HG03520 (cell line): ENCODE data around the gene ABCF3.

Experiments
- ATAC-seq: cut with Tn5 transposase; IDR thresholded peaks from one replicate; pipeline ENCODE4 v1.9.1; 2021; ENCODE audit warnings: mild to moderate bottlenecking, moderate library complexity; ENCODE audit not compliant: unreplicated experiment

ABCF3 gene

DNA sequence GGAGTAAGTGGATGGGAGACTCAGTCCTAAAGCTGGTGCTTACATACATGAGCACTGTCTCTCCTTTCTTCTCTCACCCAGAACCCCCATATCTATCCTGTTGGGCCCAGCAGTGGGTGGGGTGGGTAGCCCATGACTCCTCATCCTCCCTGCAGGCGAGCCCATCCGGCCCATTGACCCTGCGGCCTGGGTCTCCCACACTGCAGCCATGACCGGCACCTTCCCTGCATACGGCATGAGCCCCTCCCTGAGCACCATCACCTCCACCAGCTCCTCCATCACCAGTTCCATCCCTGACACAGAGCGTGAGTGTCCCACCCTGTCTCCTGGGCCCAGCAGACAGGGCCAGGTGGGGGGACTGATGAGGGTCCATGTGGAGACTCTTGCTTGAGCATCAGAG, 19.3 kb upstream of the ABCF3 start:
- no peak for ATAC-seq

DNA sequence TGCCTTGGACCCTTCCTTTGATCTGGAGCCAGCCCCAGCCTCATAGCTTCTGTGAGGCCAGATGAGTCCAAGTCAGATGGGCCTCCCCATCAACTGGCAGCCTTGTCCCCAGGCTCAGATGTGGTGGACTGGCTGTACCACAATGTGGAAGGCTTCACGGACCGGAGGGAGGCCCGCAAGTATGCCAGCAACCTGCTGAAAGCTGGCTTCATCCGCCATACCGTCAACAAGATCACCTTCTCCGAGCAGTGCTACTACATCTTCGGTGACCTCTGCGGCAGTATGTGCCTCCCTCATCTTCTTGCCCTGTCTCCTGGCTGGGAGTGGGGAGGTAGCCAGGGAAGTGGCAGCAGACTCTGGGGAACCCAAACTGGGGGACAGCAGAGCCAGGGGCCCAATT, 18.2 kb upstream of the ABCF3 start:
- ATAC-seq: no peak

DNA sequence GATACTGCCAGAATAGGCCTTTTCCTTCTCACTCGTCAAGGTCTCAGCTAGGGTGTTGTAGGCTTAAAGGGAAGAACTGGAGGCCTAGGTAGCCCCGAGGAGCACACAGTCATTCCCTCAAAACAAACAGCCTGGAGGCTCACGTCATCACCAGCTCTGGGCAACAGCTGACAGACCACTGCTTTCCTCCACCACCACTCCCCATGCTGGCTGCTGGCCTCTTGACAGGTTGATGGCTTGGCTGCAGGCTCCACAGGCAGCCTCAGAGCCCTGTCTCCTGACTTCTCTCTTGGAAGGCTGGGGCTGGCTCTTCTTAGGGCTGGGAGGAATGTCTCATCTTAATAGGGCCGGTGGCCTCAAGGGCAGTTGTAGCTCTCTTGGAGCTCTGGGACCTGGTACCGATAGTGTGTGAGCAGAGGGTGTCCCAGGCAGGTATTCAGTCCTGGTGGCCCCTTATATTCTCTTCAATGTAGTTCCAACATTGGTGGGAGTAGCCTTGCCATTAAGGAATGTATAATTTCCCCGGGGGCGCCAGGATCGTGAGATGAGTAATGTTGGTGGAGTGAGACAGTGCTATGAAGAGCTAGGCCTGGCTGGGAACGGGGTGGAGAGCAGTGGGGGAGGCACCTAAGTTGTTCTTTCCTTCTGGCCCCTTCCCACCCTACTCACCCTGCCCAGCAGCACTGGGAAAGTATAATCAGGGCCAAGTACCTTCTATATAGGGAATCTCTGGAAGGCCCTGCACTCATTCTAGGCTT, 17.5 kb upstream of the ABCF3 start:
- ATAC-seq: no peak

DNA sequence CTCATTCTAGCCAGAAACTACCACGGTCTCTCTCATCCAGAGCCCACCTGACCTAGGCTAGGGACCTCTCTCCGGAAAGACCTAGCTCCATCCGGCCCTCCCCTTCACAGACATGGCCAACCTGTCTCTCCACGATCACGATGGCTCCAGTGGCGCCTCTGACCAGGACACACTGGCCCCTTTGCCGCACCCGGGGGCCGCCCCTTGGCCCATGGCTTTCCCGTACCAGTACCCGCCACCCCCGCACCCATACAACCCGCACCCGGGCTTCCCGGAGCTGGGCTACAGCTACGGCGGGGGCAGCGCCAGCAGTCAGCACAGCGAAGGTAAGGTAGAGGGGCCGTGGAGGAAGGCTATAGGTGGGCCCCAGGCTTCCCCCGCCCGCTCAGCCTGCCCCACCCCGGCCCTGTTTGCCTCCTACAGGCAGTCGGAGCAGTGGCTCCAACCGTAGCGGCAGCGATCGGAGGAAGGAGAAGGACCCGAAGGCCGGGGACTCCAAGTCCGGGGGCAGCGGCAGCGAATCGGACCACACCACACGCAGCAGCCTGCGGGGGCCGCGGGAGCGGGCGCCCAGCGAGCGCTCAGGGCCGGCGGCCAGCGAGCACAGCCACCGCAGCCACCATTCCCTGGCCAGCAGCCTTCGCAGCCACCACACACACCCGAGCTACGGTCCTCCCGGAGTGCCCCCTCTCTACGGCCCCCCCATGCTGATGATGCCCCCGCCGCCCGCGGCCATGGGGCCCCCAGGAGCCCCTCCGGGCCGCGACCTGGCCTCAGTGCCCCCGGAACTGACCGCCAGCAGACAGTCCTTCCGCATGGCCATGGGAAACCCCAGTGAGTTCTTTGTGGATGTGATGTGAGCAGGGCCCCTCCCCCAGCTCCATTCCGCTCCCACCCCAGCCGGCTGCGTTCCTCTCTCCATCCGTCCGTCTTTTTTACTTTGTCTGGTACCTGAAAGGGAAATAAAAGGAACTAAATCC, 15.8 kb upstream of the ABCF3 start:
- no peak for ATAC-seq

DNA sequence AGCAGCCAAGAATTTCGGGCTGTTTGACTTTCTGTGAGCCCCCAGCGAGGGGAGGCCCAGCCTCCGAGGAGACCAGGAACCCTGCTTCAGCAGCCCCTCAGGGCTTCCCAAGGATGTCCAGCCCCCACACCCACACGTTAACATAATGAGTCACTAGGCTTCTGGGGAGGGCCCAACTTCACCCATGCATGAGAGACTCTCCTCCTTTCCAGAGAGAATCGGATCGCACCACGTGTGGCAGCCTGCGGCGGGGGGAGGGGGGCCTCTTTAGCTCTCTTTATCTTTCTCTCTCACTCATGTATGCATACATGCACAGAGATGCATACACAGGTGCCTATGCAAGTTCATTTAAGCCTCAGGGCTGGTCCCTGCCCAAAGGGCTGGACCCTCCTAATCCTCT, 14.4 kb upstream of the ABCF3 start:
- no peak for ATAC-seq

DNA sequence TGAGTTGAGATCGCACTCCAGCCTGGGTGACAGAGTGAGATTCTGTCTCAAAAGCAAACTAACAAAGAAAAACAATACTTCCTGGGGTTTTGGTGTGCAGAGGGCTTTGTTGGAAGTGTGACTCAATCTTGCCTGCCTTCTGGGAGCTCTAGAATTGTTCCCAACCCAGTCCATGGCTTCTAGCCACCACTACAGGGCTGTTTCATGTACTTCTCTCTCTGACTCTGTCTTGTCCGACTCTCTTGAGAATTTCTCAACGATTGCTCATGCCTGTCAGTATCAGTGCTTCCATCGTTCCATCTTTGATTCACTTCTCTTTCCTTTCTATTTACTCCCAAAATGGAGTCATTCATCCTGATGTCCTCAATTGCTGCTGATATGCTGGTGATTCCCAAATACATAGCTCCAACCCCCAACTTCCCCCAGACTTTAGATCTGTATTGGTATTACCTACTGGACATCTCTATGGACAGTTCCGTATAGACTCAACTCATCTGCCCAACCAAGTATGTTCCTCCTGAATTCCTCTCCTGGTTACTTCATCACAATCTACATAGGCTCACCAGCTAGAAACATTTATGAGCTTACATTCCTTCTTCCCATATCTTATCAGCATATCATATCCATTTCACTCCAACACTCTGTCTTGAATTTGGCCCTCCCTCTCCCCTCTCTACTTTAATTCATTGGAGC, 13.2 kb upstream of the ABCF3 start:
- no peak for ATAC-seq

DNA sequence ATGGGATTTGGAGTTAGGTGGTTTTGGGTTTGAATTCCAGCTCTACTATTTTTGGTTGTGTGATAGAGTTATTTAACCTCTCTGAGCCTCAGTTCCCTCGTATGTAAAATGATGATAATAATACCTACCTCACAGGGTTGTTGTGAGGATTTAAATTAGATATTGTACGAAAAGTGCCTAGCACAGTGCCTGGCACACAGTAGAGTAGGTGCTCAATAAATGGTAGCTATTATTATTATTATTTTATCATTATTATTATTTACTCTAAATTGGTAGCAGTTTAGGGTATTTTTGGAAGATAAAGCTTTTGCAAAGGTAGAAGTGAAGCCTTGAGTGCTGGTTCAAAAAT, 12.7 kb upstream of the ABCF3 start:
- no peak for ATAC-seq

DNA sequence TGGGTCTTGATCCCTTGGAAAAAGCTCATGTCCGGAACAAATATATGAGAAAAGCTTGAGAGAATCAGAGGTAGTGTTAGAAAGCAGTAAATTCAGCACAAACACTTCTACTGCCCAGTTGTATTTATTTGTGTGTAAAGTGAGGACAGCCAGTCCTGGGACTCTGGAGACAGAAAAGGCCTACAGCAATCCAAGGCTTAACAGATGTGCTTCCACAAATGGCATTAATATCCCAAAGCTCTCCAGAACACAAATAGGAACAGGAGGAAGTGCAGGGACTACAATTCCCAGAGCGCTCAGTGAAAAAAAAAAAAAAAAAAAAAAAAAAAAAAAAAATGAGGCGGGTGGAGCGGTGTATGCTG, 11.7 kb upstream of the ABCF3 start:
- no peak for ATAC-seq

DNA sequence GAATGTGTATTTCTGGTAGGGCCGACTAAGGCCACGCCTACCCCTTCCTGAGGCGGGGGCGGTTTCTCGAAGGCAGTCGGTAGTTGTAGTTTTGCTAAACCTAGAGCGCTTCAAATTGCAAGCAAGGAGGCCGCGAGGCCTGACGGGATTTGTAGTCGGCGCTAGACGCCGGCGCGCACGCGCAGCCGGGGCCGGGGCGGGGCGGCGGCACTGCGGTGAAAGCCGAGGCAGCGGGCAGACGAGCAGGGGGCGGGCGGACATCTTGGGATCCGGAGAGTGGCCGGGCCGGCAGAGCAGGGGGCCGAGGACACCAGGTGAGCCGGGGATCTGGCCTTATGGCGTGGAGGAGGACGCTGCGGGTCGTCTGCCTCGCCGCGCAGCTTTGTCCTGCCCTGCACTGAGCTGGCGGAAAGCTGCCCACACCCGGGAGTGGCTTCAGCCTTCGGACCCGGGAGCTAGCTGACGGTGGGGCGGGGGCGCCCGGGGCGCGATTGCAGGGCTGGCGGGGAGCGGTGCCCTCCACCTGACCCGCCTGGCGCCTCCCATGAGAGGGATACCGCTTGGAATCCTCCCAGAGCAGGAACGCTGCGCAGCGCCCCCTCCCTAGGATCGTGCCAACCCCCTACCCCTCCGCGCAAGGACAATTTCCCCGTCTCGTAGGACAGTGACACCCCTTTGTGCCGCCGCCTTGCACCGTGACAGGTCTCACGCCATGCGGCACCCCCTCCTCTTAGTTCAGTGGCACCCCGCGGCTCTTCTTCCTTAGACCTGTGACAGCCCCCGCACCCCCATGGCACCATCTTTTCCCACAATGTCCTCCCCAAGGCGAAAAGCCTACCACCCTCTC, 11.1 kb upstream of the ABCF3 start, which contains the start of gene AP2M1:
Gene AP2M1 (plus strand): TSS at position 210 of the 847 bp plus-strand sequence. CDS start 2,139 bp downstream, outside the sequence.
- ATAC-seq: peak; percentile 94

DNA sequence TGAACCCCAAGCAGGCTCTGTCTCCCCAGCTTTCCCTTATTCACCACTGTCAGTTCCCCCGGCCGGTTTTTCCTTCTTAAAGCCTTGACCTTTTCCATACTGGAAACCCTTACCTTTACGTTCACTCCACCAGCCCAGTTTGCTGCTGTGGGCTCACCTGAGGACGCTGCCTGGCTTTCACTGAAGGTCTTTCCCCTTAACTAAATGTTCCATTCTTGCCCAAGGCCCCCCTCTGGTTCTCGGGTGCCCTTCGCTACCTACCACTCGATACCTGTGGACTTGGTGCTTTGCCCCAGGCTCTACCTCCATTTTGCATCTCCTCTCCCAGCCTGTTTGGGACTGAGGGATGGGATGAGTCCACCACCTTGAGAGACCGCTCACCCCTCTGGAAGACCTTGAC, 10.5 kb upstream of the ABCF3 start:
- ATAC-seq: no peak

DNA sequence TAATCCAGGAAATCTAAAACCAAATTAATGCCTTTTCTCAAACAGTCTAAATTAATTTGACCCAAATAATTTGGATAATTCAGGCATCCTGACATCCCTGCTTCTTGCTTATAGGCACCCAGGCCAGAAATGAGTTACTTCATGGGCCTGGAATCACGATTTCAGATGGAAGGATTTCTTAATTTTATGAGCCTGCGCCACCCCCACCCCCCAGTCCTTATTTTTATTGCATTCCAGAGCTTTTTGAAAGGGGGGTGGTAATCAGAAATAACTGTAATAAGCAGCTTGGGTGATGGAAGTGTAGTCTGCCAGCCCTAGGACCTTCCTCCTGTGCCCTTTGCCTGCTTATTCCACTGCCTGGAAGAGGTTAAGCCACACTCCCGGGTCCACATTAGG, 10.0 kb upstream of the ABCF3 start:
- ATAC-seq: no peak

DNA sequence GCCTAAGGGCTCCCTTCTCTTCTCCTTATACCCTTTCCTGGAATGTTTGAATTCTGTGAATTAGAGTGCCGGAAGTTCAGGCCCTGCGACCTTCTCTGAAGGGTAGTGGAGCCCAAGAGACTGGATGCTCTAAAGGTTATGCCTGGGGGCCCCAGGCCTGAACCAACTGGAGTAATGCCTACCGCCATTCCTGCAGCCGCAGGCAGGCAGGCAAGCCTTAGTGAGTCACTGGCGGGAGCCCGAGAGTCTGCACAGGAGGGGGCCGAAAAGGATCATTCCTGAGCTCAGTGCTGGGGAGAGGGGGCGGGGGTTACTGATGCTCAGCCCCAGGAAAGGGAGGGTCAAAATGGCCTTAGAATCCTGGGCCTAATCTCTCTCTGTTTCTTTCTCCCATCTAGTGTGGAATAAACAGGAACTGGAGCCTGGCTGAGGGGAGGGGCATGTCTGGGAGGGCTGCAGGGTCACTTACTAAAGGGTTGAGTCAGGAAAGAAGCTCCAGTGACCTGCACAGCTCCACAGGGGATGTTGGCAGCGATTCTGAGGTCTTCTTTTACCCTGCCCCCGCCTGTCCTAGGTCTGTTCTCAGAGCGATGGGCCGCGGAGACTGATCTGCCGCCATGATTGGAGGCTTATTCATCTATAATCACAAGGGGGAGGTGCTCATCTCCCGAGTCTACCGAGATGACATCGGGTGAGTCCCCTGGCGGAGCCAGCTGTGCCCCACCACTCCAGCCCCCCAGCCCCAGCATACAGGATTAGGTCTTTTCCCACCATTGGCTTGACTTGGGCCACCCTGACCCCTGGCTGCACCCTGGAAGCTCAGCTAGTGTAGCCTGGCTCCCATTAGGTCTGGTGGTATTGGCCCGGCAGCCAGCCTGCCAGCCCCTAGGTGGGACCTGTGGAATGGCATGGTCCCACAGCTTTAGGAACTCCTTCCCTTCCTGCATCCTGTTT, 9.3 kb upstream of the ABCF3 start:
- ATAC-seq: no peak

DNA sequence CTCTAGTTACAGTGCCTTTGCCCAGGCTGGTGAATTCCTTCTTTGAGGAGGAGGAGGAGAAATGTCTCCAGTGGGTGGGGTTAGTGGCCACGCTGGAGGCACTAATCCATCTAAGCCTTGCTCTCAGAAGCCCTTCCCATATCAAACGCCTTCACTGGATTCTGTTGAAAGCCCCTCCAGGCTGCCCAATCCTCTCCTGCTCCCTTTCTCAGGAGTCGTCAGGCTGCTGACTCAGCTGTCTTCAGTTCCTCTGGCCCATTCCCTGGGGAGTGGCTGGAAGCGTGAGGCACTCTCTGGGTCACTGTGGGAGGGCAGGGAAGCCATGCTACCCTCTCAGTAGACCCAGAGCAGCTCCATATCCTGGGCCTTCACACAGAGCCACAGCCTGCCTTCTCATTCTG, 8.7 kb upstream of the ABCF3 start:
- no peak for ATAC-seq

DNA sequence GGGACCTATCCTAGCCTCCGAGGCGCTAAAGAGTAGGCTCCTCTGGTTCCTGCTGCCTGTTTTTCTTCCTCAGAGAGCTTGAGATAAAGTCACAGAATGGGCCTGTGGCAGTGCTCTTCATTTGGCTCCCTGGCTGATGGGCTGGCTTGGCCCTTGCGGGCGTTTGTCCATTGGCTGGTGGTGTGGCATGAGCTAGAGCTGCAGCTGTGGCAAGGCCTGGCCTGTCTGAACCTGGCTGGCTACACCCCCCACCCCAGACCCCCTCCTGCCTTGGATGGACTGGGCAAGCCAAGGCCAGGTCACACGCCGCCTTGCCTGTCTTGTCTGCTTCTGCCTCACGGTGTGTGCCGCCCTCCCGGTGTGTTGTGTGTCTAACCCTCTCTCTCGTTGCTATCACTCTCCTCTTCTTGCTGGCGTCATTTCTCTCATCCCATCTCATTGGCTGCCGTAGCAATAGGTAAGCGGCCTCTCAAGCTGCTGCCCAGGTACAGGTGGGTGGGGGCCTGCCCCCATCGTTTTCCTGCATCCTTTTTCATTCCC, 8.2 kb upstream of the ABCF3 start:
- no peak for ATAC-seq

DNA sequence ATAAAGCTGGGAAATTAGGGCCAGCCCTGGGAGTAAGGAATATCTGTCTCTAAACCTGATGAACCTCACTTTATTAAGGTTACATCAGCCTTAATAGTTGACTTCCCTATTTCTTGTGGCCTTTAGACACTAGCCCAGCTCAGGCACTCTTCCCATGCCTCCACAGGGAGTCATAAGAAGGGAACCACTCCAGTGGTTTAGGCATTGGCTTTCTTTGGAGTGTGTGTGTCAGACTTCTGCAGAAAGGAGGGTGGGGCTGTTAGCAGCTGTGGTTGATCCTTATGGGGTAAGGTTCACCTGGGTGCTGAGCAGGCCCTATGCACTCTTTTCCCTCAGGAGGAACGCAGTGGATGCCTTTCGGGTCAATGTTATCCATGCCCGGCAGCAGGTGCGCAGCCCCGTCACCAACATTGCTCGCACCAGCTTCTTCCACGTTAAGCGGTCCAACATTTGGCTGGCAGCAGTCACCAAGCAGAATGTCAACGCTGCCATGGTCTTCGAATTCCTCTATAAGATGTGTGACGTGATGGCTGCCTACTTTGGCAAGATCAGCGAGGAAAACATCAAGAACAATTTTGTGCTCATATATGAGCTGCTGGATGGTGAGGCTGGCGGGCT, 7.4 kb upstream of the ABCF3 start:
- ATAC-seq: no peak

DNA sequence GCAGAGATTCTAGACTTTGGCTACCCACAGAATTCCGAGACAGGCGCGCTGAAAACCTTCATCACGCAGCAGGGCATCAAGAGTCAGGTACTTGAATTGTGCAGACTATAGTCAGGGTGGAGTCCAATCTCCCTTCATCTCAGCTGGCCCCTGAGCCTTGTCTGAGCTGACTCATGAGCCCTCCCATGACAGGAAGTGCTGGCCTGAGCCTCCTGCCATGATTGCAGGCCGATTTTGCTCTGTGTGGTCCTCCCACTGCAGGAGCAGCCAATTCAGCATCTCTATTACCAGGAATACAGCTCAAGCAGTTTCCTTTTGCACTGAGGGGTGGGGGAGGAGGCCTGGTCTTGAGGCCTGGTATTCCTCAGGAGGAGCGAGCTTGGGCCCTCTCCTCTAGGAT, 5.8 kb upstream of the ABCF3 start:
- ATAC-seq: no peak

DNA sequence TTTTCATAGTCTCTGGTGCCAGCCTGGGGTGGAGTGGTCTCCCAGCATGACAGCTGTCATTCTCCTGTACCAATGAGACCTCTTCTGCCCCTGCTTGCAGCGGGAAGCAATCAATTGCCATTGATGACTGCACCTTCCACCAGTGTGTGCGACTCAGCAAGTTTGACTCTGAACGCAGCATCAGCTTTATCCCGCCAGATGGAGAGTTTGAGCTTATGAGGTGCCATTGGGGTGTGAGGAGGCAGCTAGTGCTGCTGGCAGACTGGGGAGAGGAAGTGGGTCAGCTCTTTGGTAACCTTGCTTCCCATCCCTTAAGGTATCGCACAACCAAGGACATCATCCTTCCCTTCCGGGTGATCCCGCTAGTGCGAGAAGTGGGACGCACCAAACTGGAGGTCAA, 4.4 kb upstream of the ABCF3 start:
- no peak for ATAC-seq

DNA sequence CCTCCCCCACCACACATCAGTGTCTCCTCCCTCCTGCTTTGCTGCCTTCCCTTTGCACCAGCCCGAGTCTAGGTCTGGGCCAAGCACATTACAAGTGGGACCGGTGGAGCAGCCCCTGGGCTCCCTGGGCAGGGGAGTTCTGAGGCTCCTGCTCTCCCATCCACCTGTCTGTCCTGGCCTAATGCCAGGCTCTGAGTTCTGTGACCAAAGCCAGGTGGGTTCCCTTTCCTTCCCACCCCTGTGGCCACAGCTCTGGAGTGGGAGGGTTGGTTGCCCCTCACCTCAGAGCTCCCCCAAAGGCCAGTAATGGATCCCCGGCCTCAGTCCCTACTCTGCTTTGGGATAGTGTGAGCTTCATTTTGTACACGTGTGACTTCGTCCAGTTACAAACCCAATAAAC, 2.3 kb upstream of the ABCF3 start:
- ATAC-seq: no peak
